Activated naive CD4-positive, alpha-beta T cell treated with anti-CD3 and anti-CD28 coated beads, Interleukin-2, amount 10 ng/mL, durations not matched to agents 7 days and 5 days (primary cell): Measurements from ENCODE around the gene PSMD8.

Experiments
- CTCF ChIA-PET: fragments of 350-600 bp; sonication (Branson Sonifier 250); formaldehyde crosslinking; loops from one replicate; lab custom pipeline; 2021; ENCODE audit warnings: antibody characterized with exemption; lab: Charles Lee
- DNase-seq: peaks from one replicate; pipeline ENCODE4 v3.0.0-alpha.2; 2020
- H3K27ac Mint-ChIP-seq: one replicate; pipeline ENCODE4 v1.8.0; 2021; ENCODE audit warnings: mild to moderate bottlenecking, moderate library complexity, mixed read lengths
- H3K27me3 Mint-ChIP-seq: one replicate; pipeline ENCODE4 v1.8.0; 2021; ENCODE audit warnings: mild to moderate bottlenecking, mixed read lengths
- H3K36me3 Mint-ChIP-seq: one replicate; pipeline ENCODE4 v1.8.0; 2021; ENCODE audit warnings: mixed read lengths
- H3K4me1 Mint-ChIP-seq: one replicate; pipeline ENCODE4 v1.8.0; 2021; ENCODE audit warnings: mixed read lengths
- H3K4me3 Mint-ChIP-seq: one replicate; pipeline ENCODE4 v1.8.0; 2021; ENCODE audit warnings: mild to moderate bottlenecking, moderate library complexity, mixed read lengths
- H3K9me3 Mint-ChIP-seq: one replicate; pipeline ENCODE4 v1.8.0; 2021; ENCODE audit warnings: mixed read lengths

PSMD8 gene

GRCh38 chr19:38386971-38387549 lies 12.7 kb downstream of the PSMD8 start:
- Mint-ChIP-seq H3K27me3 (peaks cover 79% of the 10 kb centered on the region), H3K36me3 (peaks cover 27% of the 10 kb centered on the region), H3K4me1 (peaks cover 21% of the 10 kb centered on the region), H3K9me3 (no peaks in the 10 kb centered on the region), H3K27ac (no peak overlapping the region), H3K4me3 (peak overlapping the region; percentile 60)
- DNase-seq = no peak
- CTCF ChIA-PET = interaction anchor here (0.7 to 3.9 kb wide), 4 partner anchors 15 to 247 kb away, joined by 3 to 17 read pairs (median 4); partner anchors contain the start of genes CATSPERG and FAM98C

- DNase-seq = peak; percentile 87
- peaks cover 21% of the 10 kb centered on the region for H3K4me1 Mint-ChIP-seq
- H3K27ac Mint-ChIP-seq = peak within 1 kb of the TSS; percentile 35
- peak within 1 kb of the TSS; percentile 75 for H3K4me3 Mint-ChIP-seq
- CTCF ChIA-PET = interaction anchor here (0.7 to 3.9 kb wide), 5 partner anchors 15 to 247 kb away, joined by 3 to 17 read pairs (median 4); partner anchors contain the start of genes CATSPERG and FAM98C
- H3K9me3 Mint-ChIP-seq = no peaks in the 10 kb centered on the region
- H3K36me3 Mint-ChIP-seq = peaks cover 23% of the 10 kb centered on the region
- H3K27me3 Mint-ChIP-seq = peaks cover 85% of the 10 kb centered on the region
Measured at GRCh38 chr19:38387550-38388348, 13.4 kb downstream of the PSMD8 start, which contains the start of gene GGN. Gene GGN (minus strand): TSS chr19:38388034. CDS start chr19:38387261, 773 bp downstream.

- Mint-ChIP-seq H3K36me3 (peaks cover 15% of the 10 kb centered on the region), H3K27ac (peak within 1 kb of the TSS; percentile 35), H3K27me3 (peaks cover 87% of the 10 kb centered on the region), H3K4me1 (peaks cover 21% of the 10 kb centered on the region), H3K4me3 (peak within 1 kb of the TSS; percentile 75), H3K9me3 (no peaks in the 10 kb centered on the region)
- peak; percentile 41 for DNase-seq
- CTCF ChIA-PET = interaction anchor here (1.0 to 3.9 kb wide), 4 partner anchors 14 to 246 kb away, joined by 3 to 17 read pairs (median 4); partner anchors contain the start of gene FAM98C
Measured at GRCh38 chr19:38388349-38389100, 14.2 kb downstream of the PSMD8 start, which contains the start of gene SPRED3. Gene SPRED3 (plus strand): TSS chr19:38388697. CDS start chr19:38390303, 1,606 bp downstream.

- CTCF ChIA-PET = interaction anchor here (3.9 kb wide), 1 partner anchor 13 kb away, joined by 17 read pairs; the partner anchor contains the start of gene FAM98C
- no peak for DNase-seq
- H3K27ac Mint-ChIP-seq = no peak overlapping the region
- H3K36me3 Mint-ChIP-seq = peaks cover 12% of the 10 kb centered on the region
- H3K4me3 Mint-ChIP-seq = peak overlapping the region; percentile 16
- H3K4me1 Mint-ChIP-seq = peaks cover 23% of the 10 kb centered on the region
- peaks cover 92% of the 10 kb centered on the region for H3K27me3 Mint-ChIP-seq
- no peaks in the 10 kb centered on the region for H3K9me3 Mint-ChIP-seq
Measured at GRCh38 chr19:38389101-38389925, 14.9 kb downstream of the PSMD8 start.

- Mint-ChIP-seq H3K36me3 (peaks cover 4% of the 10 kb centered on the region), H3K4me3 (no peak overlapping the region), H3K4me1 (peaks cover 26% of the 10 kb centered on the region), H3K9me3 (no peaks in the 10 kb centered on the region), H3K27me3 (peaks cover 92% of the 10 kb centered on the region), H3K27ac (no peak overlapping the region)
- CTCF ChIA-PET = interaction anchor here (3.9 kb wide), 1 partner anchor 12 kb away, joined by 17 read pairs; the partner anchor contains the start of gene FAM98C
- DNase-seq = no peak
Measured at GRCh38 chr19:38389957-38390924, 15.9 kb downstream of the PSMD8 start.

- no peak for DNase-seq
- Mint-ChIP-seq H3K4me1 (peaks cover 33% of the 10 kb centered on the region), H3K27me3 (peaks cover 86% of the 10 kb centered on the region)
Measured at GRCh38 chr19:38391911-38392464, 17.6 kb downstream of the PSMD8 start.

GRCh38 chr19:38392707-38393308 lies 18.4 kb downstream of the PSMD8 start:
- Mint-ChIP-seq H3K27ac (no peak overlapping the region), H3K27me3 (peaks cover 86% of the 10 kb centered on the region), H3K4me1 (peaks cover 28% of the 10 kb centered on the region), H3K4me3 (no peak overlapping the region), H3K9me3 (no peaks in the 10 kb centered on the region), H3K36me3 (no peaks in the 10 kb centered on the region)
- CTCF ChIA-PET = interaction anchor here (1.2 kb wide), 1 partner anchor 10 kb away, joined by 3 read pairs; the partner anchor contains the start of gene FAM98C
- DNase-seq = no peak

More at GRCh38 chr19:38391911-38392464, 17.6 kb downstream of the PSMD8 start:
- H3K9me3 Mint-ChIP-seq = no peaks in the 10 kb centered on the region
- H3K36me3 Mint-ChIP-seq = peaks cover 3% of the 10 kb centered on the region
- H3K27ac Mint-ChIP-seq = no peak overlapping the region
- CTCF ChIA-PET = no interaction called here
- H3K4me3 Mint-ChIP-seq = no peak overlapping the region

- H3K36me3 Mint-ChIP-seq = no peaks in the 10 kb centered on the region
- CTCF ChIA-PET = interaction anchor here (1.1 kb wide), 2 partner anchors 8 to 20 kb away, joined by 3 to 7 read pairs; partner anchors contain the start of genes FAM98C and PSMD8
- no peak overlapping the region for H3K27ac Mint-ChIP-seq
- peak; percentile 83 for DNase-seq
- H3K4me1 Mint-ChIP-seq = peaks cover 20% of the 10 kb centered on the region
- peak overlapping the region; percentile 70 for H3K4me3 Mint-ChIP-seq
- peaks cover 79% of the 10 kb centered on the region for H3K27me3 Mint-ChIP-seq
- H3K9me3 Mint-ChIP-seq = no peaks in the 10 kb centered on the region
Measured at GRCh38 chr19:38394488-38394887, 20.1 kb downstream of the PSMD8 start.

- Mint-ChIP-seq H3K4me3 (peak overlapping the region; percentile 70), H3K36me3 (no peaks in the 10 kb centered on the region), H3K4me1 (peaks cover 16% of the 10 kb centered on the region), H3K9me3 (no peaks in the 10 kb centered on the region), H3K27me3 (peaks cover 74% of the 10 kb centered on the region), H3K27ac (no peak overlapping the region)
- DNase-seq = peak; percentile 64
- CTCF ChIA-PET = interaction anchor here (1.1 kb wide), 1 partner anchor 21 kb away, joined by 3 read pairs; the partner anchor contains the start of gene PSMD8
Measured at GRCh38 chr19:38395381-38396114, 21.2 kb downstream of the PSMD8 start.

GRCh38 chr19:38399081-38399480 lies 24.7 kb downstream of the PSMD8 start:
- CTCF ChIA-PET = no interaction called here
- no peak for DNase-seq
- Mint-ChIP-seq H3K4me1 (peaks cover 28% of the 10 kb centered on the region), H3K9me3 (no peaks in the 10 kb centered on the region), H3K36me3 (peaks cover 3% of the 10 kb centered on the region), H3K27me3 (peaks cover 51% of the 10 kb centered on the region), H3K4me3 (no peak overlapping the region), H3K27ac (no peak overlapping the region)

- Mint-ChIP-seq H3K4me1 (peaks cover 31% of the 10 kb centered on the region), H3K27me3 (peaks cover 46% of the 10 kb centered on the region), H3K27ac (no peak overlapping the region), H3K9me3 (no peaks in the 10 kb centered on the region), H3K4me3 (no peak overlapping the region), H3K36me3 (peaks cover 3% of the 10 kb centered on the region)
- DNase-seq = no peak
- CTCF ChIA-PET = interaction anchor here (0.6 kb wide), 1 partner anchor 267 kb away, joined by 3 read pairs; no protein-coding TSS in a partner anchor
Measured at GRCh38 chr19:38399537-38399936, 25.2 kb downstream of the PSMD8 start.
